ENCODE data around the gene CDC42EP5. TPM values are rescaled to one million over a fixed set of nuclear protein-coding genes. Genes with fewer than 3 reads are reported as not detected.

CDC42EP5 gene
- total RNA-seq, 1 donor from 2014 or later, result 6.7 TPM

DNA sequence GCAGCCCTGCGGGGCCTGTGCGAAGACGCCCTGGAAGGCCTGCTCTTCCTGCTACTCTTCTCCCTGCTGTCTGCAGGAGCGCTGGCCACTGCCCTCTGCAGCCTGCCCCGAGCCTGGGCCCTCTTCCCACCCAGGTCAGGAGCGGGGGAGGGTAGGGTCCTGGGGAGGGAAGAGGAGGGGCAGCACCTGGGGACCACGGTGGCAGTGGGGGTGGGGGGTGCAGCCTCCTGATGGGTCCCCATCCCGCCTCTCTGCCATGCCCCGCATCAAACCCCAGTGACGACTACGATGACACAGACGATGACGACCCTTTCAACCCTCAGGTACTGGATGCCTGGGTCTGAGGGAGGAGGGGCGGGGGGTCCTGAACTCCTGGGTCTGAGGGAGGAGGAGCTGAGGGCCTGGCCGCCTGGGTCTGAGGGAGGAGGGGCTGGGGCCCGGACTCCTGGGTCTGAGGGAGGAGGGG lies 37.5 kb downstream of the CDC42EP5 start:
- Mint-ChIP-seq H3K4me1 (peaks cover 62% of the 10 kb centered on the region), H3K4me3 (no peak overlapping the region)
- TF ChIP-seq, protein P1, sequence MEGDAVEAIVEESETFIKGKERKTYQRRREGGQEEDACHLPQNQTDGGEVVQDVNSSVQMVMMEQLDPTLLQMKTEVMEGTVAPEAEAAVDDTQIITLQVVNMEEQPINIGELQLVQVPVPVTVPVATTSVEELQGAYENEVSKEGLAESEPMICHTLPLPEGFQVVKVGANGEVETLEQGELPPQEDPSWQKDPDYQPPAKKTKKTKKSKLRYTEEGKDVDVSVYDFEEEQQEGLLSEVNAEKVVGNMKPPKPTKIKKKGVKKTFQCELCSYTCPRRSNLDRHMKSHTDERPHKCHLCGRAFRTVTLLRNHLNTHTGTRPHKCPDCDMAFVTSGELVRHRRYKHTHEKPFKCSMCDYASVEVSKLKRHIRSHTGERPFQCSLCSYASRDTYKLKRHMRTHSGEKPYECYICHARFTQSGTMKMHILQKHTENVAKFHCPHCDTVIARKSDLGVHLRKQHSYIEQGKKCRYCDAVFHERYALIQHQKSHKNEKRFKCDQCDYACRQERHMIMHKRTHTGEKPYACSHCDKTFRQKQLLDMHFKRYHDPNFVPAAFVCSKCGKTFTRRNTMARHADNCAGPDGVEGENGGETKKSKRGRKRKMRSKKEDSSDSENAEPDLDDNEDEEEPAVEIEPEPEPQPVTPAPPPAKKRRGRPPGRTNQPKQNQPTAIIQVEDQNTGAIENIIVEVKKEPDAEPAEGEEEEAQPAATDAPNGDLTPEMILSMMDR (conservative IDR thresholded peaks at IDR 0.05), result no peak

DNA sequence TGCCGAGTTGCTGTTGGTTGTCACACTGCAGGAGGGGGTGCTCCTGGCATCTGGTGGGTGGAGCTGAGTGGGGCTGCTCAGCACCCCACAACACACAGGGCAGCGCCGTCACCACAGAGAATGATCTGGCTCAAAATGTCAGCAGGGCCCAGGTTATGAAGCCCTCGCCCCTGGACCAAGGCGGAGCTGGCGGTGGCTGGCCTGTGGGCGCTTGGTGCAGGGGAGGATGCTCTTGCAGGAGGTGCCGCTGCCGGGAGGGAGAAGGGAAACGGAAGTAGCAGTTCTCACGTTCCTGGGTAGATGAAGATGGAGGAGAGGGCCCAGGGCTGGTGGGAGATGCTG lies 38.3 kb downstream of the CDC42EP5 start:
- TF ChIP-seq, protein P1 (conservative IDR thresholded peaks at IDR 0.05), result no peak
- Mint-ChIP-seq H3K27ac (ENCODE audit: unreplicated experiment) (peak overlapping the region; percentile 86), H3K9me3 (no peaks in the 10 kb centered on the region), H3K4me1 (peaks cover 62% of the 10 kb centered on the region), H3K27me3 (ENCODE audit: low read depth) (peaks cover 20% of the 10 kb centered on the region), H3K4me3 (peak overlapping the region; percentile 79), H3K36me3 (ENCODE audit: low read depth) (peaks cover 7% of the 10 kb centered on the region)
- DNase-seq (ENCODE audit: low read depth, low spot score), result no peak

More for the DNA sequence above, 37.5 kb downstream of the CDC42EP5 start:
- Mint-ChIP-seq H3K36me3 (ENCODE audit: low read depth) (peaks cover 7% of the 10 kb centered on the region), H3K9me3 (no peaks in the 10 kb centered on the region), H3K27ac (ENCODE audit: unreplicated experiment) (no peak overlapping the region), H3K27me3 (ENCODE audit: low read depth) (peaks cover 20% of the 10 kb centered on the region)
- DNase-seq (ENCODE audit: low read depth, low spot score), result no peak

DNA sequence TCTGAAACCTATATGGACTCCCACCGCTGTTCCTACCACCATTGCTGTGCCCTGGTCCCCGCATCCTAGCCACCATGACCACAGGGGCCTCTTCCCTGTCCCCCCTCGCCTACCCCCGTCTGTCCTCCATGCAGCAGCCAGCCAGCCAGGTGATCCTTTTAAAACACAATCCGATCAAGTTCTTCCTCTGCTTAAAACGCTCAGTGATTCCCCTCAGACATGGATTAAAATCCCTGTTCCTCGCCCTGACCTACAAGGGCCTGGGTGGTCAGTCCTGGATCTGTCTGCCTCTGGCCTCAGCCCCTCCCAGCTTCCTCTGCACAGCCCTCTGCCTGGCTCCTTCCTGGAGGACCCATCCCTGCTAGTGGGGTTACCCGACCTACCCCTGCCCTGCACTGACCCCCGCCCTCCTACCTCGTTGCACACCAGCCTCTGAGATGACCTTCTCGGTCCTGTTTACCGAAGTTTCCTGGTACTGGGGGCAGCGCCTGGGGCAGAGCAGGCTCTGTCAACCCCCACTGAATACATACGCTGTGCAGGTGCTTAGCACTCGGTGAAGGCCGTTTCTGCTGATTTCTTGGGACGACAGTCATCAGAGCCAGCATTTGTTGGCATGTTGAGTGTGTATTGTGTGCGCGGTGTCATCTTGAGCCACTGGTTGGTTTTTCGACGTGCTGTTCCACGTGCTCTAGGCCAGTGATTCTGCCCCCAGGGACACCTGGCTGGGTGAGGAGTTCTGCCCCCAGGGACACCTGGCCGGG lies 38.8 kb downstream of the CDC42EP5 start:
- TF ChIP-seq, protein P1 (conservative IDR thresholded peaks at IDR 0.05), result no peak
- peak overlapping the region; percentile 75 for H3K4me3 Mint-ChIP-seq
- peaks cover 58% of the 10 kb centered on the region for H3K4me1 Mint-ChIP-seq
- H3K36me3 Mint-ChIP-seq (ENCODE audit: low read depth), result peaks cover 8% of the 10 kb centered on the region
- H3K27me3 Mint-ChIP-seq (ENCODE audit: low read depth), result peaks cover 19% of the 10 kb centered on the region
- DNase-seq (ENCODE audit: low read depth, low spot score), result no peak
- peak overlapping the region; percentile 86 for H3K27ac Mint-ChIP-seq (ENCODE audit: unreplicated experiment)
- H3K9me3 Mint-ChIP-seq, result no peaks in the 10 kb centered on the region

DNA sequence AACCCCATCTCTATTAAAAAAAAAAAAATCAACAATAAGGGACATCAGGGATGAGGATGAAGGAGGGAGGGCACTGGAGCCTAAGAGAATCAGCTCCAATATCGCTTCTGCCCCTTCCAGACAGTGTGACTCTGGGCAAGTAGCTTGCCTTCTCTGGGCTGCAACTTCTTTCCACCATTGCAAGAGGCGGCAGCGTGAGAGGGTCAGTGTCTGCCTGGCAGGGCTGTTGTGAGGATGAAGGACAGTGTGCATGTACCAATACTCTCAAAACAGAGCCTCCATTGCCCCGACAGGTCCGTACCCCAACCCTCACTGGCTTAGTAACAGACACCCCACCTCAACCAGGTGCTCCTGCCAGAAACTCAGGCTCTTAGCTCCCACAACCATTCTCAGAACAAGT lies 39.4 kb downstream of the CDC42EP5 start:
- H3K4me1 Mint-ChIP-seq, result peaks cover 52% of the 10 kb centered on the region

DNA sequence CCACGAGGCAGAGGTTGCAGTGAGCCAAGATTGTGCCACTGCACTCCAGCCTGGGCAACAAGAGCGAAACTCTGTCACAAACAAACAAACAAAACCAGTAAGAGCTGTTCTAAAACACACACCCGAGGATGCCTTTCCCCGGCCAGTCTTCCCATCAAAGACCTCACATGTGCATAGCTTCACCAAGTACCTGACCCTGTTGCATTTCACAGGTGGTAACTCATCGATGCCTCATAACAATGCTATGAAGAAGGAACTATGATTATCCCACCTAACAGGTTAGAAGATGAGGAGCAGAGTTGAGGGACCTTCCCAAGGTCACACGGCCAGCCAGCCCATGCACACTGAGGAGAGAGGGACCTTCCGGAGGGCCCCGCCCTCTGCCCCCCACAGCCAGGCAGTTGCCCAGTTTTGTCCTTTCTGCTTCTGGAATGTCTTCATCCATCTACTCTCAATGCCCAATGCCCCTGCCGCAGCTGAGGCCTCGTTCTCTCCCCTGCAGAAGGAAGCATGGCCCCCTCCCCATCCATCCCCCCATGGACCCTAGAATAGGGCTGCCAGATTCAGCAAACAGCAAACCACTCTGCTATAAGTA lies 40.9 kb downstream of the CDC42EP5 start:
- DNase-seq (ENCODE audit: low read depth, low spot score), result no peak
- no peaks in the 10 kb centered on the region for H3K9me3 Mint-ChIP-seq
- peaks cover 18% of the 10 kb centered on the region for H3K27me3 Mint-ChIP-seq (ENCODE audit: low read depth)
- H3K4me1 Mint-ChIP-seq, result peaks cover 42% of the 10 kb centered on the region
- peak overlapping the region; percentile 62 for H3K4me3 Mint-ChIP-seq
- peak overlapping the region; percentile 62 for H3K27ac Mint-ChIP-seq (ENCODE audit: unreplicated experiment)
- TF ChIP-seq, protein P1 (conservative IDR thresholded peaks at IDR 0.05), result no peak
- H3K36me3 Mint-ChIP-seq (ENCODE audit: low read depth), result peaks cover 9% of the 10 kb centered on the region

More for the DNA sequence above, 39.4 kb downstream of the CDC42EP5 start:
- DNase-seq (ENCODE audit: low read depth, low spot score), result no peak
- Mint-ChIP-seq H3K9me3 (no peaks in the 10 kb centered on the region), H3K27ac (ENCODE audit: unreplicated experiment) (peak overlapping the region; percentile 39), H3K36me3 (ENCODE audit: low read depth) (peaks cover 9% of the 10 kb centered on the region), H3K4me3 (peak overlapping the region; percentile 75), H3K27me3 (ENCODE audit: low read depth) (peaks cover 18% of the 10 kb centered on the region)
- TF ChIP-seq, protein P1 (conservative IDR thresholded peaks at IDR 0.05), result no peak
